ENCODE data around the gene PTPRM. TPM values are rescaled to one million over a fixed set of nuclear protein-coding genes. Genes with fewer than 3 reads are reported as not detected.

Gene PTPRM
- total and polyA plus RNA-seq, 7 donors, result 3.9 to 151 (median 62.8) TPM

GRCh38 chr18:7876354-7877104 lies 309.4 kb downstream of the PTPRM start:
- Histone ChIP-seq H3K4me1 (peaks cover 0 to 35% (median 21%) of the 10 kb centered on the region in 4 donors), H3K4me3 (no peak overlapping the region), H3K36me3 (no peaks in the 10 kb centered on the region), H3K27me3 (no peaks in the 10 kb centered on the region), H3K9me3 (no peaks in the 10 kb centered on the region), H3K27ac (no peak overlapping the region)
- no peak for DNase-seq
- no peak for TF ChIP-seq POLR2A (IDR thresholded peaks at IDR 0.05)
- TF ChIP-seq POLR2AphosphoS5 (IDR thresholded peaks at IDR 0.05), result no peak
- TF ChIP-seq EP300 (IDR thresholded peaks at IDR 0.05), result no peak
- TF ChIP-seq CTCF (IDR thresholded peaks at IDR 0.05), result no peak
- WGBS, 2 donors, result 84 to 87% methylated on average over 2 of the region's 2 CpGs
- intact Hi-C loops (cut with DNase I), result no loop called here

- Histone ChIP-seq H3K36me3 (no peaks in the 10 kb centered on the region), H3K9me3 (no peaks in the 10 kb centered on the region), H3K4me1 (peaks cover 0 to 34% (median 14%) of the 10 kb centered on the region in 4 donors), H3K27ac (no peak overlapping the region), H3K4me3 (no peak overlapping the region), H3K27me3 (no peaks in the 10 kb centered on the region)
- no peak for TF ChIP-seq POLR2AphosphoS5 (IDR thresholded peaks at IDR 0.05)
- no peak for TF ChIP-seq CTCF (IDR thresholded peaks at IDR 0.05)
- TF ChIP-seq POLR2A (IDR thresholded peaks at IDR 0.05), result no peak
- TF ChIP-seq EP300 (IDR thresholded peaks at IDR 0.05), result no peak
- WGBS, 2 donors, result 14 to 56% methylated on average over 1 of the region's 1 CpG
- no peak for DNase-seq
- intact Hi-C loops (cut with DNase I), result no loop called here
Observed at GRCh38 chr18:7877609-7878008, 310.5 kb downstream of the PTPRM start.

GRCh38 chr18:7878265-7879211 lies 311.4 kb downstream of the PTPRM start:
- H3K36me3 ChIP-seq, result no peaks in the 10 kb centered on the region
- no peak overlapping the region for H3K4me3 ChIP-seq
- WGBS, 2 donors, result 34 to 52% methylated on average over 6 of the region's 6 CpGs
- intact Hi-C loops (cut with DNase I), result no loop called here
- DNase-seq, result no peak
- TF ChIP-seq EP300 (IDR thresholded peaks at IDR 0.05), result no peak
- TF ChIP-seq POLR2A (IDR thresholded peaks at IDR 0.05), result no peak
- no peak for TF ChIP-seq POLR2AphosphoS5 (IDR thresholded peaks at IDR 0.05)
- no peak for TF ChIP-seq CTCF (IDR thresholded peaks at IDR 0.05)
- no peak overlapping the region for H3K27ac ChIP-seq
- no peaks in the 10 kb centered on the region for H3K9me3 ChIP-seq
- no peaks in the 10 kb centered on the region for H3K27me3 ChIP-seq
- H3K4me1 ChIP-seq, result peaks cover 0 to 30% (median 12%) of the 10 kb centered on the region in 4 donors

- WGBS, 2 donors, result 81 to 85% methylated on average over 4 of the region's 4 CpGs
- intact Hi-C loops (cut with DNase I), result no loop called here
- Histone ChIP-seq H3K36me3 (no peaks in the 10 kb centered on the region), H3K9me3 (no peaks in the 10 kb centered on the region), H3K27me3 (no peaks in the 10 kb centered on the region), H3K4me3 (no peak overlapping the region), H3K4me1 (peaks cover 0 to 26% (median 12%) of the 10 kb centered on the region in 4 donors), H3K27ac (no peak overlapping the region)
- no peak for TF ChIP-seq POLR2A (IDR thresholded peaks at IDR 0.05)
- TF ChIP-seq EP300 (IDR thresholded peaks at IDR 0.05), result no peak
- no peak for DNase-seq
Observed at GRCh38 chr18:7879717-7880116, 312.6 kb downstream of the PTPRM start.

- Histone ChIP-seq H3K27ac (no peak overlapping the region), H3K4me3 (no peak overlapping the region), H3K27me3 (no peaks in the 10 kb centered on the region), H3K36me3 (no peaks in the 10 kb centered on the region), H3K4me1 (peaks cover 0 to 14% (median 12%) of the 10 kb centered on the region in 4 donors), H3K9me3 (no peaks in the 10 kb centered on the region)
- WGBS, 2 donors, result 78 to 82% methylated on average over 5 of the region's 5 CpGs
- intact Hi-C loops (cut with DNase I), result no loop called here
- TF ChIP-seq CTCF (IDR thresholded peaks at IDR 0.05), result no peak
- no peak for DNase-seq
Observed at GRCh38 chr18:7885865-7886264, 318.7 kb downstream of the PTPRM start.

All from sigmoid colon (tissue), 7 donors.